A549 (cell line): ENCODE data around the gene BRAF.

Source experiments
- EHMT2 ChIP-seq: fragments of 200-600 bp; sonication (generic); IDR thresholded peaks from 2 replicates; pipeline ENCODE4 v1.6.1; 2016; ENCODE audit warnings: antibody characterized with exemption, low read depth, mild to moderate bottlenecking, moderate library complexity
- EP300 ChIP-seq, 2 experiments: fragments of >200 bp; sonication (Bioruptor Twin); formaldehyde crosslinking; IDR thresholded peaks; 2 replicates in 1 of 2; 3 replicates in 1 of 2; pipeline ENCODE4 v1.6.1; 2016 to 2017
- JUNB ChIP-seq: fragments of >200 bp; sonication (Bioruptor Twin); formaldehyde crosslinking; IDR thresholded peaks from 2 replicates; pipeline ENCODE4 v1.6.1; 2016
- MAX ChIP-seq: IDR thresholded peaks from 2 replicates; pipeline ENCODE4 v1.6.1; 2012
- PHF8 ChIP-seq: fragments of 200-600 bp; sonication (generic); IDR thresholded peaks from 2 replicates; pipeline ENCODE4 v1.6.1; 2016; ENCODE audit warnings: low read depth, mild to moderate bottlenecking, antibody characterized with exemption, moderate library complexity, borderline replicate concordance
- POLR2A ChIP-seq: IDR thresholded peaks from 2 replicates; pipeline ENCODE4 v1.6.1; 2012; ENCODE audit warnings: mild to moderate bottlenecking, low read length
- POLR2AphosphoS2 ChIP-seq: conservative IDR thresholded peaks from 2 replicates; pipeline ENCODE4 v1.6.1; 2012; ENCODE audit warnings: low read length, improper control_type of control experiment, inconsistent platforms
- TF ChIP-seq, protein P1 (sequence below): fragments of >200 bp; sonication (Bioruptor Twin); formaldehyde crosslinking; IDR thresholded peaks from 3 replicates; pipeline ENCODE4 v1.5.1; 2016
- TF ChIP-seq, protein P2 (sequence below): fragments of 200-600 bp; sonication (generic); IDR thresholded peaks from 2 replicates; pipeline ENCODE4 v1.6.1; 2016; ENCODE audit warnings: antibody characterized with exemption, mild to moderate bottlenecking, moderate library complexity

- TF ChIP-seq PHF8 (no peak), JUNB (no peak), MAX (no peak), EP300 (IDR thresholded peaks at IDR 0.05) (no peak), POLR2A (no peak), POLR2AphosphoS2 (no peak), EHMT2 (no peak)
- TF ChIP-seq, protein P1, sequence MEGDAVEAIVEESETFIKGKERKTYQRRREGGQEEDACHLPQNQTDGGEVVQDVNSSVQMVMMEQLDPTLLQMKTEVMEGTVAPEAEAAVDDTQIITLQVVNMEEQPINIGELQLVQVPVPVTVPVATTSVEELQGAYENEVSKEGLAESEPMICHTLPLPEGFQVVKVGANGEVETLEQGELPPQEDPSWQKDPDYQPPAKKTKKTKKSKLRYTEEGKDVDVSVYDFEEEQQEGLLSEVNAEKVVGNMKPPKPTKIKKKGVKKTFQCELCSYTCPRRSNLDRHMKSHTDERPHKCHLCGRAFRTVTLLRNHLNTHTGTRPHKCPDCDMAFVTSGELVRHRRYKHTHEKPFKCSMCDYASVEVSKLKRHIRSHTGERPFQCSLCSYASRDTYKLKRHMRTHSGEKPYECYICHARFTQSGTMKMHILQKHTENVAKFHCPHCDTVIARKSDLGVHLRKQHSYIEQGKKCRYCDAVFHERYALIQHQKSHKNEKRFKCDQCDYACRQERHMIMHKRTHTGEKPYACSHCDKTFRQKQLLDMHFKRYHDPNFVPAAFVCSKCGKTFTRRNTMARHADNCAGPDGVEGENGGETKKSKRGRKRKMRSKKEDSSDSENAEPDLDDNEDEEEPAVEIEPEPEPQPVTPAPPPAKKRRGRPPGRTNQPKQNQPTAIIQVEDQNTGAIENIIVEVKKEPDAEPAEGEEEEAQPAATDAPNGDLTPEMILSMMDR = no peak
- TF ChIP-seq, protein P2, sequence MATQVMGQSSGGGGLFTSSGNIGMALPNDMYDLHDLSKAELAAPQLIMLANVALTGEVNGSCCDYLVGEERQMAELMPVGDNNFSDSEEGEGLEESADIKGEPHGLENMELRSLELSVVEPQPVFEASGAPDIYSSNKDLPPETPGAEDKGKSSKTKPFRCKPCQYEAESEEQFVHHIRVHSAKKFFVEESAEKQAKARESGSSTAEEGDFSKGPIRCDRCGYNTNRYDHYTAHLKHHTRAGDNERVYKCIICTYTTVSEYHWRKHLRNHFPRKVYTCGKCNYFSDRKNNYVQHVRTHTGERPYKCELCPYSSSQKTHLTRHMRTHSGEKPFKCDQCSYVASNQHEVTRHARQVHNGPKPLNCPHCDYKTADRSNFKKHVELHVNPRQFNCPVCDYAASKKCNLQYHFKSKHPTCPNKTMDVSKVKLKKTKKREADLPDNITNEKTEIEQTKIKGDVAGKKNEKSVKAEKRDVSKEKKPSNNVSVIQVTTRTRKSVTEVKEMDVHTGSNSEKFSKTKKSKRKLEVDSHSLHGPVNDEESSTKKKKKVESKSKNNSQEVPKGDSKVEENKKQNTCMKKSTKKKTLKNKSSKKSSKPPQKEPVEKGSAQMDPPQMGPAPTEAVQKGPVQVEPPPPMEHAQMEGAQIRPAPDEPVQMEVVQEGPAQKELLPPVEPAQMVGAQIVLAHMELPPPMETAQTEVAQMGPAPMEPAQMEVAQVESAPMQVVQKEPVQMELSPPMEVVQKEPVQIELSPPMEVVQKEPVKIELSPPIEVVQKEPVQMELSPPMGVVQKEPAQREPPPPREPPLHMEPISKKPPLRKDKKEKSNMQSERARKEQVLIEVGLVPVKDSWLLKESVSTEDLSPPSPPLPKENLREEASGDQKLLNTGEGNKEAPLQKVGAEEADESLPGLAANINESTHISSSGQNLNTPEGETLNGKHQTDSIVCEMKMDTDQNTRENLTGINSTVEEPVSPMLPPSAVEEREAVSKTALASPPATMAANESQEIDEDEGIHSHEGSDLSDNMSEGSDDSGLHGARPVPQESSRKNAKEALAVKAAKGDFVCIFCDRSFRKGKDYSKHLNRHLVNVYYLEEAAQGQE = no peak
These were observed 230.1 kb downstream of the BRAF start for GRCh38 chr7:140694592-140694991.
